Epithelial cell of proximal tubule (primary cell): ENCODE results near the gene SPG21. TPM values are rescaled to one million over a fixed set of nuclear protein-coding genes. Genes with fewer than 3 reads are reported as not detected.

Experiments
- DNase-seq: peaks from one replicate; pipeline ENCODE4 v3.0.0-alpha.2; 2011; ENCODE audit warnings: low read depth
- H3K4me3 ChIP-seq: 2 replicates; pipeline ENCODE4 v1.5.1; 2011; ENCODE audit warnings: low read depth, mild to moderate bottlenecking, low read length
- total RNA-seq: library from RNA; depleted of rRNA; stranded (reverse); fragments of >200 nt; gene quantifications from 2 replicates; pipeline ENCODE4 v1.2.3, GENCODE V29; 2015
- TF ChIP-seq, protein P1 (sequence below): conservative IDR thresholded peaks from 2 replicates; pipeline ENCODE4 v1.5.1; 2012; ENCODE audit warnings: low read depth, mild to moderate bottlenecking, low read length

Gene SPG21
- total RNA-seq, 1 donor from 2014 or later, result 80.1 TPM

- DNase-seq, result no peak
- no peak overlapping the region for H3K4me3 ChIP-seq
- TF ChIP-seq, protein P1, sequence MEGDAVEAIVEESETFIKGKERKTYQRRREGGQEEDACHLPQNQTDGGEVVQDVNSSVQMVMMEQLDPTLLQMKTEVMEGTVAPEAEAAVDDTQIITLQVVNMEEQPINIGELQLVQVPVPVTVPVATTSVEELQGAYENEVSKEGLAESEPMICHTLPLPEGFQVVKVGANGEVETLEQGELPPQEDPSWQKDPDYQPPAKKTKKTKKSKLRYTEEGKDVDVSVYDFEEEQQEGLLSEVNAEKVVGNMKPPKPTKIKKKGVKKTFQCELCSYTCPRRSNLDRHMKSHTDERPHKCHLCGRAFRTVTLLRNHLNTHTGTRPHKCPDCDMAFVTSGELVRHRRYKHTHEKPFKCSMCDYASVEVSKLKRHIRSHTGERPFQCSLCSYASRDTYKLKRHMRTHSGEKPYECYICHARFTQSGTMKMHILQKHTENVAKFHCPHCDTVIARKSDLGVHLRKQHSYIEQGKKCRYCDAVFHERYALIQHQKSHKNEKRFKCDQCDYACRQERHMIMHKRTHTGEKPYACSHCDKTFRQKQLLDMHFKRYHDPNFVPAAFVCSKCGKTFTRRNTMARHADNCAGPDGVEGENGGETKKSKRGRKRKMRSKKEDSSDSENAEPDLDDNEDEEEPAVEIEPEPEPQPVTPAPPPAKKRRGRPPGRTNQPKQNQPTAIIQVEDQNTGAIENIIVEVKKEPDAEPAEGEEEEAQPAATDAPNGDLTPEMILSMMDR, result no peak
Measured at GRCh38 chr15:64921711-64922110, 68.0 kb downstream of the SPG21 start.

DNA sequence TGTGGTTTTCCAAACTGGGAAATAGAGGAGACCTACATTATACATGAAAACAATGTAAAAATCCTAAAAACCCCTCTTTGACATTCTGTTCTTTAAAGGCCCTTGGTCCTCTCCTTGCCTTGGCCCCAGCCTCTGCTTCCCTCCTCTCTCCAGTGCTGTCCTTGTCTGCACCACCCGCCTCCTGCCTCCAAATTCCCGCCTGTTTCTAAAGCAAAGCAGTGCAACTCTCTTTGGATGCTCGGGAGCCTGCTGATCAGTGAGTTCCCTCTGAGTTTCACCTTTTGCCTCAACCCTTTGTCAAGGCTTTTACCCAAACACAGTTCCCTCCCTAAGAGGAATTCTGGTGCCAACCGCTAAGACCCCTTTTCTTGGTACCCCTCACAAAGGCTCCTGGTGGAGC is 70.0 kb downstream of the SPG21 start:
- TF ChIP-seq, protein P1, result no peak
- DNase-seq, result no peak
- no peak overlapping the region for H3K4me3 ChIP-seq

DNA sequence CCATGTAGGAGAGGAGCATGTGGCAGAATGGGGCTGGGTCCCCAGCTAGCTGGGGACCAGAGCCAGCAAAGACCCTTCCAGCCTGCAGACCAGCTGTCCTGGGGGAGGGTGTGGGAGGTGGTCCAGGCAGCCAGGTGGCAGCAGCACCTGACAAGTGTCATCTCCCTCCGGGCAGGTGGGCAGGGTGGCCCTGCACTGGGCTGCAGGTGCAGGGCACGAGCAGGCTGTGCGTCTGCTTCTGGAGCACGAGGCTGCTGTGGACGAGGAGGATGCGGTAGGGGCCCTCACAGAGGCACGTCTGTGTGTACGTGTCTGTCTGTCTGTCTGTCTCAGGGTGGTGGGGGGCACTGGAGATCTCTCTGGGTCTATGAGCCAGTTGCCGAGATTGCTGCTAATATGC is 72.5 kb downstream of the SPG21 start:
- DNase-seq, result no peak
- H3K4me3 ChIP-seq, result no peak overlapping the region
- TF ChIP-seq, protein P1, result no peak

DNA sequence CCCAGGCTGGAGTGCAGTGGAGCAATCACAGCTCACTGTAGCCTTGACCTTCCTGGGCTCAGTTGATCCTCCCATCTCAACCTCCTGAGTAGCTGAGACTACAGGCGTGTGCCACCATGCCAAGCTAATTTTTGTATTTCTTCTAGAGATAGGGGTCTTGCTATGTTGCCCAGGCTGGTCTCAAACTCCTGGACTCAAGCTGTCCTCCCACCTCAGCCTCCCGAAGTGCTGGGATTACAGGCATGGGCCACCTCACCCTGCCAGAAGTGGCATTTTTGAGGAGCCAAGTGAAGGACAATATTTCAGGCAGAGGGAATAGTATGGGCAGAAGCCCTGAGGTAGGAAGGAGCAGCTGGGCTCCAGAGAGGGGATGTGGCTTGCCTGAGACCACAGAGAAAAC is 73.3 kb downstream of the SPG21 start:
- TF ChIP-seq, protein P1, result no peak
- no peak for DNase-seq
- no peak overlapping the region for H3K4me3 ChIP-seq

- no peak overlapping the region for H3K4me3 ChIP-seq
- DNase-seq, result no peak
- TF ChIP-seq, protein P1, result no peak
Measured at GRCh38 chr15:64915518-64916227, 74.0 kb downstream of the SPG21 start.

Other genes starting within 250 kb of the SPG21 start
- gene RBPMS2, start 214.3 kb downstream of the SPG21 start, total RNA-seq, result 0.36 and 0.58 TPM in 2 replicates
- 23.3 and 27.6 TPM in 2 replicates for gene PIF1, start 164.3 kb downstream of the SPG21 start, total RNA-seq
- 3.9 and 6.4 TPM in 2 replicates for gene PLEKHO2, start 148.0 kb downstream of the SPG21 start, total RNA-seq
- 0.51 and 3.0 TPM in 2 replicates for gene ANKDD1A, start 78.0 kb downstream of the SPG21 start, total RNA-seq
- 22.1 and 27.1 TPM in 2 replicates for gene MTFMT, start 39.7 kb upstream of the SPG21 start, total RNA-seq
- not detected in 2 replicates for gene SLC51B, start 55.5 kb upstream of the SPG21 start, total RNA-seq
- not detected in 2 replicates for gene RASL12, start 78.1 kb upstream of the SPG21 start, total RNA-seq
- gene KBTBD13, start 86.8 kb upstream of the SPG21 start, total RNA-seq, result not detected in 2 replicates
- gene UBAP1L, start 125.3 kb upstream of the SPG21 start, total RNA-seq, result 0.07 and 0.23 TPM in 2 replicates
- 24.6 and 26.3 TPM in 2 replicates for gene PDCD7, start 143.9 kb upstream of the SPG21 start, total RNA-seq
- 20.0 and 24.3 TPM in 2 replicates for gene CLPX, start 195.4 kb upstream of the SPG21 start, total RNA-seq
- gene CILP, start 221.6 kb upstream of the SPG21 start, total RNA-seq, result not detected in 2 replicates